DOHH2 (cell line): ENCODE measurements around the gene DOCK11.

ENCODE experiments used
- H3F3A ChIP-seq: fragments of 200-600 bp; sonication (generic), shearing (Covaris generic); 2 replicates; pipeline ENCODE4 v1.6.0; 2016; ENCODE audit warnings: antibody characterized with exemption, mild to moderate bottlenecking; ENCODE audit not compliant: control insufficient read depth, insufficient read depth
- H3K27ac ChIP-seq: fragments of 200-600 bp; sonication (generic); 2 replicates; pipeline ENCODE4 v1.5.1; 2014; ENCODE audit warnings: low read depth, mild to moderate bottlenecking, low read length, moderate library complexity
- H3K27me3 ChIP-seq: fragments of 200-600 bp; sonication (generic); 2 replicates; pipeline ENCODE4 v1.6.1; 2014; ENCODE audit warnings: mild to moderate bottlenecking, low read length, mixed read lengths; ENCODE audit not compliant: control insufficient read depth
- H3K36me3 ChIP-seq: fragments of 200-600 bp; sonication (generic); 2 replicates; pipeline ENCODE4 v1.6.1; 2014; ENCODE audit warnings: mild to moderate bottlenecking, low read length, moderate library complexity, mixed read lengths; ENCODE audit not compliant: control insufficient read depth
- H3K4me1 ChIP-seq: fragments of 200-600 bp; sonication (generic); 2 replicates; pipeline ENCODE4 v1.6.1; 2014; ENCODE audit warnings: mild to moderate bottlenecking, low read length, mixed read lengths; ENCODE audit not compliant: control insufficient read depth
- H3K4me2 ChIP-seq: fragments of 200-600 bp; sonication (generic); 2 replicates; pipeline ENCODE4 v1.6.0; 2014; ENCODE audit warnings: mild to moderate bottlenecking, low read length, moderate library complexity
- H3K4me3 ChIP-seq: fragments of 200-600 bp; sonication (generic); 2 replicates; pipeline ENCODE4 v1.5.1; 2014; ENCODE audit warnings: mild to moderate bottlenecking, low read length, mixed read lengths
- H3K79me2 ChIP-seq: fragments of 200-600 bp; sonication (generic); 2 replicates; pipeline ENCODE4 v1.6.1; 2014; ENCODE audit warnings: mild to moderate bottlenecking, low read length, mixed read lengths; ENCODE audit not compliant: control insufficient read depth
- H3K9me2 ChIP-seq: fragments of 200-600 bp; sonication (generic); replicated peaks from 2 replicates; pipeline ENCODE4 v1.6.1; 2014; ENCODE audit warnings: mild to moderate bottlenecking, low read length, mixed read lengths; ENCODE audit not compliant: control insufficient read depth
- H3K9me3 ChIP-seq: fragments of 200-600 bp; sonication (generic); 2 replicates; pipeline ENCODE4 v1.6.1; 2014; ENCODE audit warnings: antibody characterized with exemption, low read length, mixed read lengths; ENCODE audit not compliant: control insufficient read depth, insufficient read depth
- H4K20me1 ChIP-seq: fragments of 200-600 bp; sonication (generic); 2 replicates; pipeline ENCODE4 v1.6.0; 2014; ENCODE audit warnings: low read depth, mild to moderate bottlenecking, antibody characterized with exemption, low read length, moderate library complexity; ENCODE audit not compliant: control insufficient read depth, insufficient read depth
- EZH2phosphoT487 ChIP-seq: fragments of 200-600 bp; sonication (generic); IDR thresholded peaks from 2 replicates; pipeline ENCODE4 v1.6.1; 2017; ENCODE audit warnings: borderline replicate concordance, mild to moderate bottlenecking, antibody characterized with exemption, low read length, moderate library complexity, mixed read lengths
- TF ChIP-seq, protein P1 (sequence below): fragments of 200-600 bp; sonication (generic); IDR thresholded peaks from one replicate; pipeline ENCODE4 v1.5.1; 2014; ENCODE audit warnings: antibody characterized with exemption, mild to moderate bottlenecking, low read depth, low read length; ENCODE audit not compliant: poor library complexity, severe bottlenecking

DOCK11 gene

GRCh38 chrX:118510111-118510510 is 14.5 kb downstream of the DOCK11 start:
- Histone ChIP-seq H3K27ac (no peak overlapping the region), H4K20me1 (no peaks in the 10 kb centered on the region), H3K4me1 (no peaks in the 10 kb centered on the region), H3K9me2 (no peaks in the 10 kb centered on the region), H3K4me2 (no peak overlapping the region), H3K36me3 (no peaks in the 10 kb centered on the region), H3K27me3 (no peaks in the 10 kb centered on the region), H3K4me3 (no peak overlapping the region), H3K9me3 (no peaks in the 10 kb centered on the region), H3K79me2 (peaks cover 39% of the 10 kb centered on the region), H3F3A (no peaks in the 10 kb centered on the region)
- TF ChIP-seq, protein P1, sequence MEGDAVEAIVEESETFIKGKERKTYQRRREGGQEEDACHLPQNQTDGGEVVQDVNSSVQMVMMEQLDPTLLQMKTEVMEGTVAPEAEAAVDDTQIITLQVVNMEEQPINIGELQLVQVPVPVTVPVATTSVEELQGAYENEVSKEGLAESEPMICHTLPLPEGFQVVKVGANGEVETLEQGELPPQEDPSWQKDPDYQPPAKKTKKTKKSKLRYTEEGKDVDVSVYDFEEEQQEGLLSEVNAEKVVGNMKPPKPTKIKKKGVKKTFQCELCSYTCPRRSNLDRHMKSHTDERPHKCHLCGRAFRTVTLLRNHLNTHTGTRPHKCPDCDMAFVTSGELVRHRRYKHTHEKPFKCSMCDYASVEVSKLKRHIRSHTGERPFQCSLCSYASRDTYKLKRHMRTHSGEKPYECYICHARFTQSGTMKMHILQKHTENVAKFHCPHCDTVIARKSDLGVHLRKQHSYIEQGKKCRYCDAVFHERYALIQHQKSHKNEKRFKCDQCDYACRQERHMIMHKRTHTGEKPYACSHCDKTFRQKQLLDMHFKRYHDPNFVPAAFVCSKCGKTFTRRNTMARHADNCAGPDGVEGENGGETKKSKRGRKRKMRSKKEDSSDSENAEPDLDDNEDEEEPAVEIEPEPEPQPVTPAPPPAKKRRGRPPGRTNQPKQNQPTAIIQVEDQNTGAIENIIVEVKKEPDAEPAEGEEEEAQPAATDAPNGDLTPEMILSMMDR = no peak
- TF ChIP-seq EZH2phosphoT487 = no peak

DNA sequence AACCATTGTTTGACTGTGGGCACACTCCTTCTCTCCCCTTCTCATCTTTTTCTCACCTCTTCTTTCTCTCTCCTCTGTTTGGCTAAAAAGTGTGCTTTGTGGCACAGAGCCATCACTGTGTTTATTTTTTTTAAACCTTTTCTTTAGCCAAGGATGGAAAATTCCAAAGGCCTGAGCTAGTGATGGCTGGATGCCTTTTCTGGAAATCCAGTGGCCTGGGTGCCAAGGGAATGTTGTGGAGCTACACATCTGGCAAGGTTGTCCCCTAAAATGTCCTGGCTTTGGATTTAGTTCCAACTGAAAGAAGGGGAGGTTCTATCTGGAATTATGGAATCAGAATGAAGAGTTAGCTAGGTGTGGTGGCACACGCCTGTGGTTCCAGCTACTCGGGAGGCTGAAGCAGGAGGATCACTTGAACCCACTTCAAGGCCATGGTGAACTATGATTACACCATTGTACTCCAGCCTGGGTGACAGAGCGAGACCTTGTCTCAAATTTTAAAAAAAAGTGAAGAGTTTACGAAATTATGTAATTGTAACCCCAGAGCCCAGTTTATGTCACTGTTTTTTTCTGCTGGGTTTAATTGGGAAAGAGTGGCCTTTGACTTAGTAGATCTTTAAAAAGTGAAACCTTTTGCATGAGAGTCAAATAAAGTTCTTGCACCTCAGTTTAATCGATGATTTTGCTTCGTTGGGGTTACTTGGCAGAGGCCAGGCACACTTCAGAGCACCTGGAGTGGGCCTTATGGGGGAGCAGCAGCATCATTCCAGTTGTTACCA is 17.7 kb downstream of the DOCK11 start:
- Histone ChIP-seq H4K20me1 (no peaks in the 10 kb centered on the region), H3K4me2 (no peak overlapping the region), H3K4me3 (no peak overlapping the region), H3K36me3 (no peaks in the 10 kb centered on the region), H3K4me1 (no peaks in the 10 kb centered on the region), H3K27ac (no peak overlapping the region), H3F3A (no peaks in the 10 kb centered on the region), H3K27me3 (no peaks in the 10 kb centered on the region), H3K9me2 (no peaks in the 10 kb centered on the region), H3K9me3 (no peaks in the 10 kb centered on the region), H3K79me2 (peaks cover 18% of the 10 kb centered on the region; the same call in 1 of the 2 replicates)
- TF ChIP-seq, protein P1 = no peak
- no peak for TF ChIP-seq EZH2phosphoT487

DNA sequence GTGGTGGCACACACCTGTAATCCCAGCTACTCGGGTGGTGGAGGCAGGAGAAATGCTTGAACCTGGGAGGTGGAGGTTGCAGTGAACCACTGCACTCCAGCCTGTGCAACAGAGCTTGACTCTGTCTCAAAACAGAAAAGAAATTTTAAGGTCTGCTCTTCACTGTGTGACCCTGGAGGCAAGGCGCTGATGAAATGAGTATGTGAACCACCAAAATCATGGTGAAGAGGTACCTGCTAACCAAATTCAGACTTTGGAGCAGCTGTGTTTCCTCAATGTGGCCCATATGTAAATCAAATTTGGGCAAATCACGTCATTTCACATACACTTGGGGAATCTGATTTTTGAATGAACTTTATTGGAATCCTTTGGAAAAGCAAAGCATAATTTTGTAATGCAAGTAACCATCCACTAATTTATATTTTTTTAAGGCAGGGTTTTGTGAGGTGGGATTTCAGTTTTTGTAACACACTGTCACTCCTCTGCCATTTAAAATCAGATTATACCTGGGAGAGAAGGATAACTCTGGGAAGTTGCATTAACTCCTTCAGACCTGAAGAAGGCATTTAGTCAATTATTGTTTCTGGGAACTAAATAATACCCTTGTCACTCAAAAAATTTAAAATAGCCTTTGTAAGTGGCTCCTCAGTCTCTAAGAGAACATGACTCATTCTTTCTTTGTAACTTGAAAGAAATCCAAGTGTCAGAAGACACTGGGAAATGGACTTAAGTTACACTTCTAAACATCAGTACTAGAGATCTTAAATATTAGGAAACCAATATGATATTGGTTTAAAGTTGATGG is 24.0 kb downstream of the DOCK11 start:
- TF ChIP-seq, protein P1 = no peak
- no peak for TF ChIP-seq EZH2phosphoT487
- Histone ChIP-seq H3K9me3 (no peaks in the 10 kb centered on the region), H3K4me3 (no peak overlapping the region), H3K27ac (no peak overlapping the region), H3F3A (no peaks in the 10 kb centered on the region), H3K4me1 (no peaks in the 10 kb centered on the region), H3K9me2 (no peaks in the 10 kb centered on the region), H3K4me2 (no peak overlapping the region), H4K20me1 (no peaks in the 10 kb centered on the region), H3K36me3 (no peaks in the 10 kb centered on the region), H3K27me3 (no peaks in the 10 kb centered on the region), H3K79me2 (no peaks in the 10 kb centered on the region; the same call in 1 of the 2 replicates)
